Neural cell (in vitro differentiated cells): ENCODE measurements around the gene IL11RA.

Source experiments
- EZH2 ChIP-seq: fragments of 200-600, 300-800 bp; shearing (Covaris generic), sonication (generic); IDR thresholded peaks from 2 replicates; pipeline ENCODE4 v1.6.1; 2014; ENCODE audit warnings: antibody characterized with exemption, low read length, borderline replicate concordance, mild to moderate bottlenecking; ENCODE audit not compliant: insufficient read depth, poor library complexity, severe bottlenecking
- POLR2AphosphoS5 ChIP-seq: IDR thresholded peaks from 2 replicates; pipeline ENCODE4 v1.6.1; 2012
- TF ChIP-seq, protein P1 (sequence below): fragments of 450-650 bp; IDR thresholded peaks from 2 replicates; pipeline ENCODE4 v1.5.1; 2014; ENCODE audit warnings: antibody characterized with exemption, mild to moderate bottlenecking, moderate library complexity; ENCODE audit not compliant: poor library complexity, severe bottlenecking

DNA sequence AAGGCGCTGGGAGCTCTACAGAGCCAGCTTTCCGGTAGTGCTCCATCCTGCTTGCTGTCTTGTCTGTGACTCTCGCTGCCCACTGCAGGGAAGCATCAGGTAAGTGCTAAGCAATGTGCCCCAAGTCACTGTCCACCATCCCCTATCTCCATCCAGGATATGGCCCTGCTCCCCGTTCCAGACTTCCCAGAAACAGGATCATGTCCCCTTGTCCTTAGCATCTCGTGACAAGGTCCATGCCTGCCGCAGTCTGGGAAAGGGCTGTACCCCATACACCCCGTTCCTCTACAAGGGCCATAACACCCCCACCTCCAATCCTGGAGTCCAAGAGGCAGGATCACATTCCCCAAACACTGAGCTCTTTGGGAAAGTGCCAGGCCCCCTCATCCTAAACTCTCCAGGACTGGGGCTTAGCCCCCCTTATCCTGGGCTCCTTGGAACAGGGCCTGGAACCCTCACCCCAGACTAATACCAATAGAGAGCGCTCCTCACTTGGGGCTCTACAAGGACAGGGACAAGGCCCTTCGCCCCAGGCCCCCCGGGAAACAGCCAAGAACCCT, 40.7 kb upstream of the IL11RA start:
- TF ChIP-seq, protein P1, sequence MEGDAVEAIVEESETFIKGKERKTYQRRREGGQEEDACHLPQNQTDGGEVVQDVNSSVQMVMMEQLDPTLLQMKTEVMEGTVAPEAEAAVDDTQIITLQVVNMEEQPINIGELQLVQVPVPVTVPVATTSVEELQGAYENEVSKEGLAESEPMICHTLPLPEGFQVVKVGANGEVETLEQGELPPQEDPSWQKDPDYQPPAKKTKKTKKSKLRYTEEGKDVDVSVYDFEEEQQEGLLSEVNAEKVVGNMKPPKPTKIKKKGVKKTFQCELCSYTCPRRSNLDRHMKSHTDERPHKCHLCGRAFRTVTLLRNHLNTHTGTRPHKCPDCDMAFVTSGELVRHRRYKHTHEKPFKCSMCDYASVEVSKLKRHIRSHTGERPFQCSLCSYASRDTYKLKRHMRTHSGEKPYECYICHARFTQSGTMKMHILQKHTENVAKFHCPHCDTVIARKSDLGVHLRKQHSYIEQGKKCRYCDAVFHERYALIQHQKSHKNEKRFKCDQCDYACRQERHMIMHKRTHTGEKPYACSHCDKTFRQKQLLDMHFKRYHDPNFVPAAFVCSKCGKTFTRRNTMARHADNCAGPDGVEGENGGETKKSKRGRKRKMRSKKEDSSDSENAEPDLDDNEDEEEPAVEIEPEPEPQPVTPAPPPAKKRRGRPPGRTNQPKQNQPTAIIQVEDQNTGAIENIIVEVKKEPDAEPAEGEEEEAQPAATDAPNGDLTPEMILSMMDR: no peak
- TF ChIP-seq EZH2 (no peak), POLR2AphosphoS5 (no peak)
